HG03571 (cell line): Measurements from ENCODE around the gene DCX.
"Not testable (repeated sequence)": the region's sequence is repeated elsewhere in the genome, so short reads cannot be mapped to it uniquely, and the experiment has no call there.

Source experiments
- ATAC-seq: cut with Tn5 transposase; IDR thresholded peaks from one replicate; pipeline ENCODE4 v1.9.1; 2021; ENCODE audit not compliant: unreplicated experiment

Gene DCX

GRCh38 chrX:111375747-111376146, 36.2 kb downstream of the DCX start:
- ATAC-seq: no peak

DNA sequence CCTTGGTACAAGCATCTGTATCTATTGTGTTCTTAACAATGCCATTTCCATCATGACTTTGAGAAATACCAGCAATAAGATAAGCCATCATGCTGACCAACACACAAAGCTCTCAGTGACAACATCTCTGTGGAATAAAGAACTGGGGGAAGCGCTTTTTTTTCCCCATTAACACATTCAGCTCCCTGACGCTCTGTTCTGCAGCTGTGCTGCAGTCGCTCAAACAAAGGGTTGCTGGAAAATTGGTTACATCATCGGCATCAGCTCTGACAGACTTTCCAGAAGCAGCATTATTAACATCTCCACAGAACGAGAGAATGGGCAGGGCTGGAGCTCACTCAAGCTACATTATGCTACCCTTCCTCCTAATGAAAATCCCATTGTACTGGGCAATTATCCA, 39.9 kb downstream of the DCX start:
- ATAC-seq: no peak

- ATAC-seq: no peak
These were observed 46.1 kb downstream of the DCX start for GRCh38 chrX:111365770-111366325.

GRCh38 chrX:111363741-111364140, 48.3 kb downstream of the DCX start:
- no peak for ATAC-seq

GRCh38 chrX:111361751-111362150, 50.2 kb downstream of the DCX start:
- no peak for ATAC-seq

DNA sequence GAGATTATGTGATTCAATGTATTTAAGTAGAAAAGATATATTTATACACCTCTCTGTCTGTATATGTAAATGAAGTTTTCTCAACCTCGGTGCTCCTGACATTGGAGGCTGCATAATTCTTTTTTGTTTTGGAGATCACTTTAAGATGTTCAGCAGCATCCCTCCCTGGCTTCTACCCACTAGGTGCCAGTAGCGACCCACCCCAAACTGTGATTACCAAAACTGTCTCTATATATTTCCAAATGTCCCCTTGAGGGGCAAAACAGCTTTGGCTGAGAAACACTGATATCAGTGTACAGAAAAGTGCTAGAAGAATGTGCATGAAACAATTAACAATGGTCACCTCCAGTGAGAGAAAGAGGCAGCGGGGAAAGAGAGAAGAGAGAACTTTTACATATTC, 51.2 kb downstream of the DCX start:
- no peak for ATAC-seq

DNA sequence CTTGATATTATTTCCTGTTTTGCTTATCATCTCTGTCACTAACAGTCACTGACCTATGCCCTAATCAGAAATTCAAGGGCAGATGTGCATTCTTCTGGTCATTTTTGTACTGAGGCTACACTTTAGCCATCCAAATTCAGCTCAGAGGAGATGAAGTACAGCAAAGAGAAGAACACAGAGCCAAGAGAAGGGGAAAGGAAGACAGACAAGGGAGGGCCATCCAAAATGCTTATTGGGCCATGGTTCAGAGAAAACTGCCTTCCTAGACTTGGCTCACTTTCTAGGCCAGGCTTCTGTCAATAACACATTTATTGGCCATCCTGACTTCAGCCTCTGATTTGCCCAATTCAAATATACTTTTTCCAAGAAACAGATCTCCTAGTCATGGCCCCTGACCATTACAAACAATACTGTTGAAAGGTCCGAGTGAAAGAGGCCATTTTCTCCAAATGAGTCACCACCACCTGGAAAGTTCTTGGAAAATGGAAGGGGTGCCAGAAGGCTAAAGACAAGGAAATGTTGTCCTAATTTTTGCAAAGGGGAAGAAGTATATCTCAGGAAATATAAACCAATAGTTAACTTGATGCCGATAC, 56.4 kb downstream of the DCX start:
- no peak for ATAC-seq

- ATAC-seq: no peak
These were observed 57.5 kb downstream of the DCX start for GRCh38 chrX:111354496-111354895.

- no peak for ATAC-seq
These were observed 58.2 kb downstream of the DCX start for GRCh38 chrX:111353793-111354192.

DNA sequence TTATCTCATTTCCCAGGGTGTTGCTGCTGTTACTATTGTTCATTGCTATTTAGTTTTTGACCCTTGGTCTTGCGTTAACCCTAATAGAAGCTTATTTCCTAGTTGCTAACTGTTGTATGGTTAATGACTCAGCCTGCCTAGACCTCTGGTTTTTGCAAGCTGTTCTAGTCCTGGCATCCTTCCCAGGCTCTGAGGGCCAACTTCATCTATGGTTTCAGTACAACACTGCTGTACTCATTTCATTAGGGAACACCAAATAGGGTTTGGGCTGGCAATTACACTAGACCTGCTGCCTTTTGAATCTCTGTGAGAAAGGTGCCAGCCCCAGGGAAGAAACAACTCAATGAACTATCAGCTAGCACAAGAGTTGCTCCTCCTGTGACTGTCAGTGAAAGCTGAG, 59.6 kb downstream of the DCX start:
- no peak for ATAC-seq

GRCh38 chrX:111349934-111350333, 62.1 kb downstream of the DCX start:
- ATAC-seq: no peak

GRCh38 chrX:111349101-111349500, 62.9 kb downstream of the DCX start:
- ATAC-seq: no peak

DNA sequence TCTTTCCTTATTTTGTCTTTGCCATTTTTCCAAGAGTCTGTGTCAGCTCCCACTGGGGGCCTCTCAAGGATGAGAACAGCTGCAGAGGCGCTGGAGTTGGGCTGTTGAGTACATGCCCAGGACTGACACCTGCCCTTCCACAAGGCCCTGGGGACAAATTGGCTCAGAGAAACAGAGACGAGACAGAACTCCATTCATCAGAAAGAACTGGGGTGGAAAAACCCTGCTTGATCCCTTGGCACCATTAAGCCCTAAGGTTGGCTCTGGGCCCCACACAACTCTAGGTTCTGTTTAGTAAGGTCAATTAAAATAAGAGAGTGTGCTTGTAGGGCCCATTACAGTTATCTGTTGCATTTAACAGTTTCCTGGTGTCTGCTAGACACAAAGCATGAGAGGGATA, 63.6 kb downstream of the DCX start:
- no peak for ATAC-seq

DNA sequence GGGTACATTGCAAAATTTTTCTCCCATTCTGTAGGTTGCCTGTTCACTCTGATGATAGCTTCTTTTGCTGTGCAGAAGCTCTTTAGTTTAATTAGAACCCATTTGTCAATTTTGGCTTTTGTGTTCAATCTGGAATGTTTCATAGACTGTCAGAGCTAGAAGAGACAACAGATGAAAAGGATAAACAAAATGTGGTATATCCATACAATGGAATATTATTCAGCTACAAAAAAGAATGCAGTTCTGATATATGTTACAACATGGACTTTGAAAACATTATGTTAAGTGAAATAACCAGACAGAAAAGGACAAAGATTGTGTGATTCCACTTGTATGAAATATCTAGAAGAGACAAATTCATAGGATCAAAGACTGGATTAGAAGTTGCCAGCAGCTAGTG, 65.8 kb downstream of the DCX start:
- ATAC-seq: not testable (repeated sequence)

DNA sequence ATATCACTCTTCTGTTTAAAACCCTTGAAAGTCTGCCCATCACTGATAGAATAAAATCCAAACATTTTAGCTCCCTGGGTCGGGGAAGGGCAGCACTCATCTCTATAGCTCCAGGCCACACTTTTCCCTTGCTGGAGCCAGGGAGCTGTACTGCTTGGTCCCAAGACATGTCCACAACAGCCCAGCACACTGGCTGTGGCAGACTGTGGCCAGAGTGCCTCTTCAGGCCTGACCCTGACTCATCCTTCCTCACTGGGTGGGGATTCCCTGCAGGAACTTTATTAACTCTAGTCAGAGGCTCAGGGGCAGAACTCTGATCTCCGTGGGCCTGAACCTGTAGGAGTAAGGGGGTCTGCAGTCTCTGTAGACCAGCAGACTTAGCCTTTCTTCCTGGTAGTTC, 71.9 kb downstream of the DCX start:
- ATAC-seq: no peak

- no peak for ATAC-seq
These were observed 72.8 kb downstream of the DCX start for GRCh38 chrX:111339212-111339611.

DNA sequence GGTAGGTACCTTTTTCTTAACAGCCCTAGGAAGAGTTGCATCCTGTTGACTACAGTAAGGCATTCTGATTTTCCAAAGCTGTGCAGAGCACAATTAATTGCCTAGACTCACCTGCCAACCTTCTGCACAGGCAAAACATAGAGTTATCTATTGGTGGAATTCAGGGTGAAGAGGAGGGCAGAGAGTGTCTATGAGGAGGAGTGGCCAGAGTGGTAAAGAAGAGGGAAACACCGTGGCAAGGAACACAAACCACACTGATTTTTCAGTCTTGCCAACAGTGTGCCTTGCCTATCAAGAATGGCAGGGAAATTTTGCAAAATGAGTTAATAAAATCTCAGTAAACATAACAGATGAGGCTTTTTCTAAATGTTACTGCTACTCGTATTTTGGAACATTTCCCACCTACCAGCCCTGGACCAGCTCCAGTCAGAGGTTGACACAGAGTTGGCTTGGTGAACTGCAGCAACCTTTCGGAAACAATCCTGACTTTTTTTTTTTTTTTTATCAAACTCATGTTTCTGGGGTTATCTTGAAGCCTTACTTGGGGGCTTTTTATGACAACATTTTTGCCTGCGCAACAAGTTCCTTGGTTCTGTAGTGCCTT, 73.8 kb downstream of the DCX start:
- no peak for ATAC-seq

- ATAC-seq: no peak
These were observed 74.8 kb downstream of the DCX start for GRCh38 chrX:111337067-111337637.

GRCh38 chrX:111336141-111336540, 75.9 kb downstream of the DCX start:
- ATAC-seq: no peak

DNA sequence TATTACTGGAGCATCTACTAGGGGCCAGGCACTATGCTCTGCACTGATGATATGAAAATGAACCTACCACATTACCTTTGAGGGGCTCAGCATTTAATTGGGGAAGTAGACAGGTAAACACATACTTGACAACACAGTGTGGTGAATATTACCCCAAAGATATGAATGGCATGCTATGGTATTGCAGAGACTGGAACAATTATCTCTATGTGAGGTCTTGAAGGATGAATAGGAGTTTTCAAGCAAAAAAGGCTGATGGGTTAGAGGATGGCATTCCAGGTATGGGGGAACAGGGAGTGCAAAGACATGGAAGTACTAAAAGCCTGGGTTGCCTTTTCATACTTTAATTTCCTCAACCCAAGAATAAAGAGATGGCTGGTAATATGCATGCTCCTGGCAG, 82.6 kb downstream of the DCX start:
- ATAC-seq: no peak

DNA sequence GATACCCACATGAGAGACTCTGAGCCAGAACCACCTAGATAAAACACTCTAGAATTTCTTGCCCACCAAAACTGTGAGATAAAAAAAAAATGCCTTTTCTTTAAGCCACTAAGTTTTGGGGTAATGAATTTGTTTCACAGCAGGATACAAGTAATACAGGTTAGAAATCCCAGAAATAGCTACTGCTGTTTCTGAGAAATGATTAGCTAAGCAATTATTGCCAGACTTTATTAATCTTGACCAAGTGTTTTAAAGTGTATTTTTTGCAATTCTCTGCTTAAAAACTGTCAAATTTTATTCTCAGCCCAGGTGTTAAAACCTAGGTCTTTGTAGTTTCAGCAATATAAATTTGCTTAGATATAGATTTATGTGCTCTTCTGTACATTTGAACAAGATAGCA, 83.1 kb downstream of the DCX start:
- no peak for ATAC-seq

DNA sequence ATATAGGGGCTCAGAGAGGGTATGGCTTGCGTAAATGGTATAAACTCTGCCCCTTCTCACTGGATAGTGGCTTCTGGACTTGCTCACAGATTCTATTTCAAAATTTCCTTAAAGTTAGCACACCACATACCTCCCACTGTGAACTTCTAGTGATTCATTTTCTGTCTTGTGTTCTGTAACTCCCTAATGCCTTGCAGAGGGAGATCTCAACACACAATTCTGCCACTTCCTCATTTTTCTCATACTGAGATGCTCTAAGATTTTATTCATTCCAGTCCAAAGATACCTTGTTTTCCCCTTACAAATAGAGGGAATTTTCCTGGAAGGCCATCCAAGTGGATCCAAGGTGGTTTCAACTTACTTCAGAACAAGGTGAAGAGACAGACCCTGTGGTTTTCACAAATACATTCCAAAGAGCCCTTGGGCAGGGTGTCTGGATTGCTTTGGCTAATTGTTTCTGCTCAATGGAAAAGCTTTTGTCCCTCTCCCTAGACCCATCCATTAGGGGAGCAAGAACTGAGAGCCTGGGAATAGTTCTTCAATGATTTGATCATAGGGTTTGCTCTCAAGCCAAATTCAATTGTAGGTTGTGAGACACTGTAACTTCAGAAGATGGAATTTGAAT, 89.6 kb downstream of the DCX start:
- no peak for ATAC-seq
